GM23248 (cell line): ENCODE measurements around the gene ST6GALNAC4. TPM values are rescaled to one million over a fixed set of nuclear protein-coding genes. Genes with fewer than 3 reads are reported as not detected.
A peak's percentile ranks its signal among the peaks of the same experiment; 100 is the strongest.

Source experiments
- DNase-seq: peaks from one replicate; pipeline ENCODE4 v3.0.0-alpha.2; 2015
- H2AFZ ChIP-seq: fragments of 200-600 bp; sonication (generic); 2 replicates; pipeline ENCODE4 v1.6.1; 2016; ENCODE audit warnings: antibody characterized with exemption
- H3F3A ChIP-seq: fragments of 200-600 bp; sonication (generic); 2 replicates; pipeline ENCODE4 v1.6.1; 2016; ENCODE audit warnings: mild to moderate bottlenecking, antibody characterized with exemption, mixed run types; ENCODE audit not compliant: insufficient read depth
- H3K27ac ChIP-seq: fragments of 200-600 bp; sonication (generic); 2 replicates; pipeline ENCODE4 v1.5.1; 2016; ENCODE audit warnings: mild to moderate bottlenecking
- H3K27me3 ChIP-seq: fragments of 200-600 bp; sonication (generic); replicated peaks from 2 replicates; pipeline ENCODE4 v1.6.1; 2016; ENCODE audit warnings: mild to moderate bottlenecking; ENCODE audit not compliant: insufficient read depth
- H3K36me3 ChIP-seq: fragments of 200-600 bp; sonication (generic); 2 replicates; pipeline ENCODE4 v1.6.1; 2016; ENCODE audit warnings: low read depth, mild to moderate bottlenecking
- H3K4me1 ChIP-seq: fragments of 200-600 bp; sonication (generic); 2 replicates; pipeline ENCODE4 v1.6.1; 2016; ENCODE audit warnings: mild to moderate bottlenecking; ENCODE audit not compliant: insufficient read depth
- H3K4me2 ChIP-seq: fragments of 200-600 bp; sonication (generic); one replicate; pipeline ENCODE4 v1.6.1; 2016; ENCODE audit warnings: mild to moderate bottlenecking; ENCODE audit not compliant: unreplicated experiment
- H3K4me3 ChIP-seq: fragments of 200-600 bp; sonication (generic); 2 replicates; pipeline ENCODE4 v1.5.1; 2016; ENCODE audit warnings: mild to moderate bottlenecking
- H3K79me2 ChIP-seq: fragments of 200-600 bp; sonication (generic); 2 replicates; pipeline ENCODE4 v1.6.1; 2016; ENCODE audit warnings: mild to moderate bottlenecking; ENCODE audit not compliant: insufficient read depth
- H3K9ac ChIP-seq: fragments of 200-600 bp; sonication (generic); 2 replicates; pipeline ENCODE4 v1.6.1; 2016; ENCODE audit warnings: mild to moderate bottlenecking
- H3K9me2 ChIP-seq: fragments of 200-600 bp; sonication (generic); 2 replicates; pipeline ENCODE4 v1.6.1; 2016; ENCODE audit warnings: mixed run types, mild to moderate bottlenecking, moderate library complexity; ENCODE audit not compliant: insufficient read depth
- H3K9me3 ChIP-seq: fragments of 200-600 bp; sonication (generic); one replicate; pipeline ENCODE4 v1.6.1; 2017; ENCODE audit warnings: low read depth
- H4K20me1 ChIP-seq: fragments of 200-600 bp; sonication (generic); 2 replicates; pipeline ENCODE4 v1.6.0; 2016; ENCODE audit not compliant: insufficient read depth
- EZH2 ChIP-seq: fragments of 200-600 bp; sonication (generic); IDR thresholded peaks from 2 replicates; pipeline ENCODE4 v1.6.1; 2018; ENCODE audit warnings: antibody characterized with exemption, mild to moderate bottlenecking; ENCODE audit not compliant: insufficient read depth, poor library complexity, severe bottlenecking
- EZH2phosphoT487 ChIP-seq: fragments of 200-600 bp; sonication (generic); IDR thresholded peaks from 2 replicates; pipeline ENCODE4 v1.6.1; 2018; ENCODE audit warnings: antibody characterized with exemption, moderate library complexity, mild to moderate bottlenecking, low read depth; ENCODE audit not compliant: insufficient read depth
- WGBS, 2 experiments: methylation state at CpG; one replicate each; pipeline ENCODE4 v1.1.6; 2015 to 2017; ENCODE audit warnings: low lambda C conversion rate in 2 of 2, low coverage in 1 of 2; ENCODE audit errors: missing lambda C conversion rate in 2 of 2; 5-methylcytosine and 5-hydroxymethylcytosine counted together
- in situ Hi-C: fragments of 300-500 bp; cut with MboI; formaldehyde crosslinking; loops from 2 replicates; pipeline ENCODE4 v1.15.0; 2020
- polyA plus RNA-seq: library from polyadenylated mRNA; unstranded; fragments of >200 nt; fragmentation: Nextera tagmentation; extraction: Ambion mirVana; gene quantifications from 2 replicates; pipeline ENCODE4 v1.2.1, GENCODE V29; 2016
- total RNA-seq: library from RNA; depleted of rRNA; stranded (reverse); fragments of >200 nt; shearing (Covaris generic); gene quantifications from 2 replicates; pipeline ENCODE4 v1.2.3, GENCODE V29; 2014

Gene ST6GALNAC4
- total and polyA plus RNA-seq, 2 experiments from 2014 or later: 33.7 to 61.0 TPM

DNA sequence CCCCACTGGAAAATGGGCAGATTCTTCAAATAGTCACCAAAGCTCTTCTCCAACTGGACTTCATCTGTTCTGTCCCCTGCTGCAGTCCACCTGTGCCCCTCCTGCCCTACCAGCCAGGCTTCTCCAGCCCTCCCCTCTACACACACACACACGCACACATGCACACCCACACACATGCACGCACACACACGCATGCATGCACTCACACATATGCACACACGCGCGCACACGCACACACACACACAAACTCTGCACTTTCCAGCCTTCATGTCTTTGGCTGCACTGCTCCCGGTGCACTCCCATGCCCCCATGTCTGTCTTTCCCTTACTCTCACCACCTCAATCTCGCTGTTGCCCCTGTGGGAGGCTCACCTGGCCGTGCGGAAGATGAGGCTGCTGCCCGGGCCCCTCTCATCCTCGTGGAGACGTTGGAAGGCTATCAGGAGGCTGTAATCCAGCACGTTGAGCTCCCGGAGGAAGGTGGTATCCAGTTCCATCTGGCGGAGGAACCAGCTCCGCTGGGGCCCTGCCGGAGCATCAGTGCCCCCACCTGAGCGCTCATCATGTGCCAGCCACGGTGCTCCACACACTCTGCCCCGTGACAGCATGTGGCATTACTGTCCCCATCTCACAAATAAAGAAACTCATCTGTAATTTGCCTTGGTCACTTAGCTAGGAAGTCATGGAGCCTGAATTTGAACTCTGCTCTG is 8.0 kb upstream of the ST6GALNAC4 start:
- no peaks in the 10 kb centered on the region for H3K36me3 ChIP-seq
- no peak overlapping the region for H2AFZ ChIP-seq
- no peak for DNase-seq
- in situ Hi-C loops: no loop called here
- H3K27ac ChIP-seq: no peak overlapping the region
- no peaks in the 10 kb centered on the region for H3K79me2 ChIP-seq
- H3K4me3 ChIP-seq: no peak overlapping the region
- H3K4me1 ChIP-seq: peaks cover 29% of the 10 kb centered on the region
- no peak overlapping the region for H3K4me2 ChIP-seq
- peaks cover 24% of the 10 kb centered on the region for H3F3A ChIP-seq
- 91 to 92% methylated on average over 22 of the region's 22 CpGs for WGBS, 2 experiments
- no peak overlapping the region for H3K9ac ChIP-seq
- no peaks in the 10 kb centered on the region for H4K20me1 ChIP-seq
- H3K9me3 ChIP-seq: no peaks in the 10 kb centered on the region
- H3K9me2 ChIP-seq: no peaks in the 10 kb centered on the region
- no peak for TF ChIP-seq EZH2
- no peak for TF ChIP-seq EZH2phosphoT487
- no peaks in the 10 kb centered on the region for H3K27me3 ChIP-seq

DNA sequence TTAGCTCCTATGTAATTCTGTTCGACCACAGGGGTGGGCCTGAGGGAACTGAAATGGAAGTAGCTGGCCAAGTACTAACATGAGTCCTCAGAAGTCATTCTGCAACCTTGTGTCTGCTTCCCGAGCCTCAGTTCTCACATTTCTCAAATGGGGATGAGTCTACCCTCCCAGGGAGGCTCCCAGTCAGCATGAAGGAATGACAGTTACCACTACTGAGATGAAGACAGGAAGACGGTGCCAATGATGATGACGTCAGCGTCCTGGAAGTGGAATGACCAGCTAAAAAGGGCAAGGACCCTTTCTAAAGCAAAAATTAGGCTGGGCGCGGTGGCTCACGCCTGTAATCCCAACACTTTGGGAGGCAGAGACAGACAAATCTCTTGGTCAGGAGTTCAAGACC is 6.9 kb upstream of the ST6GALNAC4 start:
- peak overlapping the region; percentile 6 for H3K4me2 ChIP-seq
- DNase-seq: peak; percentile 97
- no peaks in the 10 kb centered on the region for H3K9me3 ChIP-seq
- WGBS, 2 experiments: 22 to 24% methylated on average over 8 of the region's 8 CpGs
- H3K27ac ChIP-seq: peak overlapping the region; percentile 96
- H3K9ac ChIP-seq: peak overlapping the region; percentile 73
- no peak overlapping the region for H3K4me3 ChIP-seq
- no peaks in the 10 kb centered on the region for H3K27me3 ChIP-seq
- H3K79me2 ChIP-seq: no peaks in the 10 kb centered on the region
- no peaks in the 10 kb centered on the region for H3K36me3 ChIP-seq
- no peak overlapping the region for H2AFZ ChIP-seq
- peaks cover 37% of the 10 kb centered on the region for H3K4me1 ChIP-seq
- in situ Hi-C loops: no loop called here
- H3F3A ChIP-seq: peaks cover 27% of the 10 kb centered on the region
- TF ChIP-seq EZH2 (no peak), EZH2phosphoT487 (no peak)
- no peaks in the 10 kb centered on the region for H4K20me1 ChIP-seq
- H3K9me2 ChIP-seq: no peaks in the 10 kb centered on the region

DNA sequence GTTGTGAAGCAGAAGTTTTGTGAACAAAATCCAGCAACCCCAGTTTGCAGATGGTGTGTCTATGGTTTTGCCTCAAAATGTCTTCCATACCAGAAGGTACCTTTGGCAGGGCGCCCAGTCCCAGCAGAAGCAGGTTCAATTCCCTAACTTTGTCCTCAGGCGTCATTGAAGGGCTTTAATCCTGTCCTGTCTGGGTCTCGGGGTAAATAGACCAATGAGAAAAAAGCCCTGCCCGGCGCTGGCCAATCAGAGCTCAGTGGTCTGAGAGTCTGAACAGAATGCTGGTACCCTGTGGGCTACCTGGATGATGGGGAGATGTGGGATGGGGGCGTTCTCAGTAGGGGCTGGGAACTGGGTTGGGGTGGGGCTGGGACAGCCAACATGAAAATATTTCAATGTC is 6.2 kb upstream of the ST6GALNAC4 start:
- H3K4me3 ChIP-seq: no peak overlapping the region
- H3K9me3 ChIP-seq: no peaks in the 10 kb centered on the region
- no peaks in the 10 kb centered on the region for H3K36me3 ChIP-seq
- 65 to 66% methylated on average over 6 of the region's 6 CpGs for WGBS, 2 experiments
- no peak for TF ChIP-seq EZH2phosphoT487
- no peaks in the 10 kb centered on the region for H4K20me1 ChIP-seq
- H3K79me2 ChIP-seq: no peaks in the 10 kb centered on the region
- H3K4me2 ChIP-seq: peak overlapping the region; percentile 6
- no peaks in the 10 kb centered on the region for H3K27me3 ChIP-seq
- H3K9me2 ChIP-seq: no peaks in the 10 kb centered on the region
- DNase-seq: no peak
- H3K27ac ChIP-seq: peak overlapping the region; percentile 96
- no peak overlapping the region for H2AFZ ChIP-seq
- peaks cover 34% of the 10 kb centered on the region for H3F3A ChIP-seq
- in situ Hi-C loops: no loop called here
- H3K9ac ChIP-seq: peak overlapping the region; percentile 73
- H3K4me1 ChIP-seq: peaks cover 39% of the 10 kb centered on the region

DNA sequence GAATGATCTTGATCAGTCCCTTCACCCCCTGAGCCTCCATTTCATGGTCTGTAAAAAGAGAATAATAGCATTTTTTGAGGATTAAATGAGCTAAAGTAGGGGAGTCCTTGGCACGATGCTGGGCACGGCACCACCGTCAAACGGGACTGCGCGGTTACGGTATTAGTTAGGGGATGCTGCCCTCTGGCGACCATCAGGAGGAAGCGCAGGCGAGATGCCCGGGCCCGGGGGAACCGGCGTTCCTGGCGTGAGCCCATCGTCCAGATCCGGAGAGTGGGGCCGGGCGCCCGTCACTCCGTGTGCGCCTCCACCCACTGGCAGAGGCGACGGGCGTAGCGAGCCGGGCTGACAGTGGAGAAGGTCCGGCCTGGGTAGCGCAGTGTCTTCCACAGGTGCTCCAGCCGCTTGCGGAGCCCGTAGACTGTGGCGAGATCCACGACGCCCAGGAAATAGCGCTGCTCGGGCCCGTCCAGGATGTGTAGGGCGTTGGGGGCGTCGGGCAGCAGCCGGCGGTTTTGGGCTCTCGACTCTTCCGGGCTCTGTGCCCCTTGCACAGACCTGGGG is 4.8 kb upstream of the ST6GALNAC4 start:
- H3K36me3 ChIP-seq: no peaks in the 10 kb centered on the region
- no peaks in the 10 kb centered on the region for H3K27me3 ChIP-seq
- H3K79me2 ChIP-seq: 0 out of 2 replicates have a peak, but pooled peaks cover under 1% of the 10 kb centered on the region
- no peaks in the 10 kb centered on the region for H3K9me2 ChIP-seq
- H3K4me1 ChIP-seq: peaks cover 46% of the 10 kb centered on the region
- H3K9me3 ChIP-seq: no peaks in the 10 kb centered on the region
- peak overlapping the region; percentile 65 for H3K9ac ChIP-seq
- peak overlapping the region; percentile 51 for H3K4me3 ChIP-seq
- H4K20me1 ChIP-seq: no peaks in the 10 kb centered on the region
- DNase-seq: peak; percentile 71
- H2AFZ ChIP-seq: peak overlapping the region; percentile 74
- no peak overlapping the region for H3K27ac ChIP-seq
- in situ Hi-C loops: no loop called here
- H3K4me2 ChIP-seq: peak overlapping the region; percentile 72
- TF ChIP-seq EZH2 (no peak), EZH2phosphoT487 (no peak)
- 0 to 5% methylated on average over 35 to 41 of the region's 45 CpGs for WGBS, 2 experiments
- H3F3A ChIP-seq: peaks cover 42% of the 10 kb centered on the region
